MCF 10A (cell line): ENCODE results near the gene CLDN7. TPM values are rescaled to one million over a fixed set of nuclear protein-coding genes. Genes with fewer than 3 reads are reported as not detected.

Source experiments
- BruUV-seq: library from RNA; stranded (reverse); fragments of 400-500 nt; replicated peaks from 2 replicates; lab custom pipeline; 2021; lab: Mats Ljungman, UMichigan
- CTCF ChIA-PET: fragments of 300-600 bp; sonication (Branson Sonifier 250); formaldehyde crosslinking; extraction: SDS; loops from one replicate; lab custom pipeline; 2021; ENCODE audit warnings: antibody characterized with exemption, inconsistent platforms; lab: Yijun Ruan, JAX
- POLR2A ChIA-PET: fragments of 300-600, 350-650 bp; sonication (Branson Sonifier 250); formaldehyde crosslinking; extraction: SDS; loops from one replicate; lab custom pipeline; 2020; ENCODE audit warnings: antibody characterized with exemption, inconsistent platforms; lab: Yijun Ruan, JAX
- DNase-seq: peaks from one replicate; pipeline ENCODE4 v3.0.0-alpha.2; 2018; ENCODE audit not compliant: unreplicated experiment
- H3K27ac Mint-ChIP-seq: one replicate; pipeline ENCODE4 v1.8.0; 2022; ENCODE audit warnings: mild to moderate bottlenecking, low read depth, mixed read lengths; ENCODE audit not compliant: unreplicated experiment
- H3K27me3 Mint-ChIP-seq: one replicate; pipeline ENCODE4 v1.8.0; 2022; ENCODE audit warnings: mixed read lengths; ENCODE audit not compliant: insufficient read depth, unreplicated experiment
- H3K36me3 Mint-ChIP-seq: one replicate; pipeline ENCODE4 v1.8.0; 2022; ENCODE audit warnings: mild to moderate bottlenecking, moderate library complexity, mixed read lengths; ENCODE audit not compliant: insufficient read depth, unreplicated experiment
- H3K4me1 Mint-ChIP-seq: one replicate; pipeline ENCODE4 v1.8.0; 2022; ENCODE audit warnings: mixed read lengths; ENCODE audit not compliant: insufficient read depth, unreplicated experiment
- H3K4me3 Mint-ChIP-seq: one replicate; pipeline ENCODE4 v1.8.0; 2022; ENCODE audit warnings: mild to moderate bottlenecking, moderate library complexity, mixed read lengths; ENCODE audit not compliant: unreplicated experiment
- H3K9me3 Mint-ChIP-seq: one replicate; pipeline ENCODE4 v1.8.0; 2022; ENCODE audit warnings: mixed read lengths; ENCODE audit not compliant: unreplicated experiment
- intact Hi-C: fragments of 100-400 bp; cut with micrococcal nuclease; formaldehyde crosslinking; loops from 2 replicates; pipeline ENCODE4 v1.14.1; 2022
- total RNA-seq: library from RNA; stranded (reverse); gene quantifications from 2 replicates; pipeline ENCODE4 v1.2.3, GENCODE V29; 2022
- TF ChIP-seq, protein P1 (sequence below): fragments of 200-600 bp; IDR thresholded peaks from one replicate; pipeline ENCODE4 v1.8.0; 2022; ENCODE audit warnings: antibody characterized with exemption, mild to moderate bottlenecking; ENCODE audit not compliant: unreplicated experiment

Gene CLDN7
- total RNA-seq, 1 experiment from 2014 or later = 23.9 TPM

DNA sequence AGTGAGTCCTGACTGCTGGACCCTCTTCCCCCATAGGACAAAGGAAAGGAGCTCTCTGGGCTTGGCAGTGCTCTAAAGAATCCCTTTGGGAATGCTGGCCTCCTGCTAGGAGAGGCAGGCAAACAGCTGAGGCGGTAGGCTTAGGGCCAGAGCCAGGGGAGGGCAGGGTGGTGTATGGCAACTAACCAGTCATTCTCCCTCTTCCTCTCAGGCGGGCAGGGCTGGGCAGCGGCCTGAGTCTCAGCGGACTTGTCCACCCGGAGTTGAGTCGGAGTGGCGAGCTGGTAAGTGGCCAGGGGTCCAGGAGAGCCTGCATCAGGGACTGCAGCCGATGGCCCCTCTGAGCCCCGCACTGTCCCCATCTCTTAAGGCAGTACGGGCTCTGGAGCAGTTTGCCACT lies 38.2 kb downstream of the CLDN7 start:
- Mint-ChIP-seq H3K9me3 (no peaks in the 10 kb centered on the region), H3K4me1 (peaks cover 35% of the 10 kb centered on the region), H3K27me3 (no peaks in the 10 kb centered on the region), H3K27ac (no peak overlapping the region), H3K4me3 (no peak overlapping the region), H3K36me3 (peaks cover 86% of the 10 kb centered on the region)
- no peak for DNase-seq
- TF ChIP-seq, protein P1, sequence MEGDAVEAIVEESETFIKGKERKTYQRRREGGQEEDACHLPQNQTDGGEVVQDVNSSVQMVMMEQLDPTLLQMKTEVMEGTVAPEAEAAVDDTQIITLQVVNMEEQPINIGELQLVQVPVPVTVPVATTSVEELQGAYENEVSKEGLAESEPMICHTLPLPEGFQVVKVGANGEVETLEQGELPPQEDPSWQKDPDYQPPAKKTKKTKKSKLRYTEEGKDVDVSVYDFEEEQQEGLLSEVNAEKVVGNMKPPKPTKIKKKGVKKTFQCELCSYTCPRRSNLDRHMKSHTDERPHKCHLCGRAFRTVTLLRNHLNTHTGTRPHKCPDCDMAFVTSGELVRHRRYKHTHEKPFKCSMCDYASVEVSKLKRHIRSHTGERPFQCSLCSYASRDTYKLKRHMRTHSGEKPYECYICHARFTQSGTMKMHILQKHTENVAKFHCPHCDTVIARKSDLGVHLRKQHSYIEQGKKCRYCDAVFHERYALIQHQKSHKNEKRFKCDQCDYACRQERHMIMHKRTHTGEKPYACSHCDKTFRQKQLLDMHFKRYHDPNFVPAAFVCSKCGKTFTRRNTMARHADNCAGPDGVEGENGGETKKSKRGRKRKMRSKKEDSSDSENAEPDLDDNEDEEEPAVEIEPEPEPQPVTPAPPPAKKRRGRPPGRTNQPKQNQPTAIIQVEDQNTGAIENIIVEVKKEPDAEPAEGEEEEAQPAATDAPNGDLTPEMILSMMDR = no peak
- POLR2A ChIA-PET = interaction anchor here (0.8 to 9.0 kb wide), 2 partner anchors 13 to 463 kb away, joined by 3 to 278 read pairs; partner anchors contain the start of genes DVL2, GABARAP, PHF23 and TP53
- CTCF ChIA-PET = interaction anchor here (0.7 kb wide), 1 partner anchor 124 kb away, joined by 3 read pairs; no protein-coding TSS in a partner anchor
- intact Hi-C loops = no loop called here
- no TSS peak for BruUV-seq

DNA sequence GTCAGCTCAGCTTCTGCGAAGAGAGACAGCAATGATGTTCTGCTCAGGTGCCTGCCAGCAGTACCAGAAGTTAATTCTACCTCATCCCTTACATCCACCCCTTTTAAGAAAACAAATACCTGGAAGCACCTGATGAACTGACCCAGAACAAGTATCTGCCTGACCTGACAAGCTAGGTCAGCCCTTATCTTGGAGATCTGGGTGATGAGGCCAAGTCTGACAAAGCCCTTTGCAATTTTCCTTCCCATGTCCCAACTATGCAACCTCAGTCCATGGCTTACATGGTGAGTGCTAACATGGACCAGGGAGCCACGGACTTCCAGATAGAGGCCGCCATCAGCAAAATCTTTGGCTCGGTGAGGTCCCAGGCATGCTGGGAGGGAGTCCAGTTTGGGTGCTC lies 38.9 kb downstream of the CLDN7 start:
- POLR2A ChIA-PET = interaction anchor here (0.5 to 9.0 kb wide), 3 partner anchors 13 to 464 kb away, joined by 3 to 278 read pairs (median 4); partner anchors contain the start of genes DVL2, GABARAP, PHF23 and TP53
- H3K4me1 Mint-ChIP-seq = peaks cover 33% of the 10 kb centered on the region

DNA sequence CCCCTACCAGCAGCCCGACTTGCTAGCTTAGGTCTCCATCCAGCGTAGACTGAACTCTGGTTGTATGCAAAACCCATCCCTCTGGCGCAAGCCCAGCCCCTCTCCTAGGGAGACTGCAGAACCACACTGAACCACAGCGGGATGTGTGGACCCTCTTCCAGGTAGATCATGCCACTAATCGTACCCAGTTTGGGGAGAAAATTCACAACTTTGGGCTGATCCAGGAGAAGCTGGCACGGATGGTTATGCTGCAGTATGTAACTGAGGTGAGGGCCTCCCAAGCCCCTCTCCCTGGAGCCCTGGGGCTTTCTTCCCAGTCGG lies 39.3 kb downstream of the CLDN7 start:
- H3K36me3 Mint-ChIP-seq = peaks cover 74% of the 10 kb centered on the region
- no peak for DNase-seq
- no peaks in the 10 kb centered on the region for H3K9me3 Mint-ChIP-seq
- H3K4me3 Mint-ChIP-seq = no peak overlapping the region
- ChIA-PET POLR2A (interaction anchor here (9.0 kb wide), 1 partner anchor 14 kb away, joined by 278 read pairs; the partner anchor contains the start of genes DVL2, GABARAP and PHF23), CTCF (interaction anchor here (0.9 kb wide), 2 partner anchors 9 to 32 kb away, joined by 3 to 4 read pairs; no protein-coding TSS in a partner anchor)
- TF ChIP-seq, protein P1 = no peak
- BruUV-seq = no TSS peak
- H3K27me3 Mint-ChIP-seq = no peaks in the 10 kb centered on the region
- intact Hi-C loops = no loop called here
- H3K4me1 Mint-ChIP-seq = peaks cover 29% of the 10 kb centered on the region
- H3K27ac Mint-ChIP-seq = no peak overlapping the region

More for the DNA sequence above, 38.9 kb downstream of the CLDN7 start:
- CTCF ChIA-PET = interaction anchor here (0.7 to 0.9 kb wide), 3 partner anchors 9 to 125 kb away, joined by 3 to 4 read pairs (median 3); no protein-coding TSS in a partner anchor
- Mint-ChIP-seq H3K4me3 (no peak overlapping the region), H3K27ac (no peak overlapping the region), H3K36me3 (peaks cover 79% of the 10 kb centered on the region), H3K9me3 (no peaks in the 10 kb centered on the region), H3K27me3 (no peaks in the 10 kb centered on the region)
- DNase-seq = no peak
- no TSS peak for BruUV-seq
- TF ChIP-seq, protein P1 = no peak
- intact Hi-C loops = no loop called here

DNA sequence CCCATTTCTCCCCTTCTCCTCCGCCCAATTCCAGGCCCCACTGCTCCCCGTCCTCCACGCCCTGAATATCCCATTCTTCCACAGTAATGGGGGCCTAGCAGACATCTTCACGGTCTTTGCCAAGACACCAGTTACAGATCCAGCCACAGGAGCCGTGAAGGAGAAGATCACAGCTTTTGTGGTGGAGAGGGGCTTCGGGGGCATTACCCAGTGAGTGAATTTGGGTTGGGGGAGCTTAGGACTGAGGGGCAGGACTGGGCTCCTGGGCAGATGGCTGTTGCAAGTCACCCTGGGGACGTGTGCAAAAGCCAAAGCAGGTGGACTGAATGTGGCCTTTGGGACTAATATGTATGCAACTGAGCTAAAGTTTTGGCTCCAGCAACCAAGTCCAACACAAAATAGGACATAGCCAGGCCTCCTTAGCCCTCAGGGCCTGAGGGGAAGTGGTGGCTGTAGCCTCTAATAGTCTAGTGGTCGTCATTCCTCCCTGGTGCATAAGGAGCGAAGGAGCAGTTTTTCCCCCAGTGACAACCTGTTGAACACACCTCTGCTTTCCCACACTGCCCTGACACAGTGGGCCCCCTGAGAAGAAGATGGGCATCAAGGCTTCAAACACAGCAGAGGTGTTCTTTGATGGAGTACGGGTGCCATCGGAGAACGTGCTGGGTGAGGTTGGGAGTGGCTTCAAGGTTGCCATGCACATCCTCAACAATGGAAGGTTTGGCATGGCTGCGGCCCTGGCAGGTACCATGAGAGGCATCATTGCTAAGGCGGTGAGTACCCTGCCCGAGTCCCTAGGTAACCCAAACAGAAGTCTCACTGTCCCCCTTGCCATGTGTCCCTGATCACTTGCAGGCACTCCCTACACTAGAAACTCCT lies 39.9 kb downstream of the CLDN7 start:
- intact Hi-C loops = no loop called here
- ChIA-PET POLR2A (interaction anchor here (1.0 to 9.0 kb wide), 4 partner anchors 14 to 186 kb away, joined by 3 to 278 read pairs (median 10); partner anchors contain the start of genes DVL2, GABARAP, PHF23 and SLC16A13), CTCF (interaction anchor here (0.9 kb wide), 2 partner anchors 10 to 33 kb away, joined by 3 to 4 read pairs; no protein-coding TSS in a partner anchor)
- Mint-ChIP-seq H3K4me1 (peaks cover 25% of the 10 kb centered on the region), H3K9me3 (no peaks in the 10 kb centered on the region), H3K27ac (no peak overlapping the region), H3K27me3 (no peaks in the 10 kb centered on the region), H3K4me3 (no peak overlapping the region), H3K36me3 (peaks cover 68% of the 10 kb centered on the region)
- BruUV-seq = no TSS peak
- DNase-seq = no peak
- TF ChIP-seq, protein P1 = no peak
